ENCODE measurements around the gene NRAP. TPM values are rescaled to one million over a fixed set of nuclear protein-coding genes. Genes with fewer than 3 reads are reported as not detected.

NRAP gene
- total and polyA plus RNA-seq, 2 experiments from 2014 or later = 0.04 TPM; not detected in 1

- Histone ChIP-seq H3K9me3 (ENCODE audit: low read depth) (no peaks in the 10 kb centered on the region), H3K27ac (no peak overlapping the region), H3K27me3 (no peaks in the 10 kb centered on the region), H3K4me2 (no peak overlapping the region), H2AFZ (no peak overlapping the region), H3K36me3 (replicated peaks; ENCODE audit: insufficient read depth, low read depth) (no peaks in the 10 kb centered on the region), H3K79me2 (no peaks in the 10 kb centered on the region), H3K4me1 (ENCODE audit: insufficient read depth) (no peaks in the 10 kb centered on the region), H3K9me2 (replicated peaks; ENCODE audit: insufficient read depth) (no peaks in the 10 kb centered on the region), H3K4me3 (no peak overlapping the region), H4K20me1 (ENCODE audit: insufficient read depth, poor library complexity, severe bottlenecking) (no peaks in the 10 kb centered on the region)
- 55% methylated on average over 1 of the region's 1 CpG for WGBS (ENCODE audit: low lambda C conversion rate, missing lambda C conversion rate)
- TF ChIP-seq EZH2 (IDR thresholded peaks at IDR 0.05; ENCODE audit: borderline replicate concordance) (no peak), CTCF (IDR thresholded peaks at IDR 0.05; ENCODE audit: poor library complexity) (no peak), EZH2phosphoT487 (IDR thresholded peaks at IDR 0.05; ENCODE audit: low read depth, severe bottlenecking, unreplicated experiment) (no peak)
- DNase-seq (ENCODE audit: low spot score) = no peak
Measured at GRCh38 chr10:113581092-113581491, 82.7 kb downstream of the NRAP start.

GRCh38 chr10:113578773-113579172, 85.1 kb downstream of the NRAP start:
- no peaks in the 10 kb centered on the region for H3K27me3 ChIP-seq
- no peaks in the 10 kb centered on the region for H3K4me1 ChIP-seq (ENCODE audit: insufficient read depth)
- no peak overlapping the region for H3K27ac ChIP-seq
- H2AFZ ChIP-seq = no peak overlapping the region
- no peaks in the 10 kb centered on the region for H4K20me1 ChIP-seq (ENCODE audit: insufficient read depth, poor library complexity, severe bottlenecking)
- H3K4me3 ChIP-seq = no peak overlapping the region
- H3K9me3 ChIP-seq (ENCODE audit: low read depth) = no peaks in the 10 kb centered on the region
- TF ChIP-seq EZH2 (IDR thresholded peaks at IDR 0.05; ENCODE audit: borderline replicate concordance) (no peak), CTCF (IDR thresholded peaks at IDR 0.05; ENCODE audit: poor library complexity) (no peak), EZH2phosphoT487 (IDR thresholded peaks at IDR 0.05; ENCODE audit: low read depth, severe bottlenecking, unreplicated experiment) (no peak)
- H3K79me2 ChIP-seq = no peaks in the 10 kb centered on the region
- H3K4me2 ChIP-seq = no peak overlapping the region
- no peaks in the 10 kb centered on the region for H3K36me3 ChIP-seq (replicated peaks; ENCODE audit: insufficient read depth, low read depth)
- DNase-seq (ENCODE audit: low spot score) = no peak
- 100% methylated on average over 1 of the region's 1 CpG for WGBS (ENCODE audit: low lambda C conversion rate, missing lambda C conversion rate)
- no peaks in the 10 kb centered on the region for H3K9me2 ChIP-seq (replicated peaks; ENCODE audit: insufficient read depth)

- WGBS (ENCODE audit: low lambda C conversion rate, missing lambda C conversion rate) = 68% methylated on average over 4 of the region's 4 CpGs
- Histone ChIP-seq H3K27me3 (no peaks in the 10 kb centered on the region), H3K4me1 (ENCODE audit: insufficient read depth) (no peaks in the 10 kb centered on the region), H3K9me2 (replicated peaks; ENCODE audit: insufficient read depth) (no peaks in the 10 kb centered on the region), H3K36me3 (replicated peaks; ENCODE audit: insufficient read depth, low read depth) (no peaks in the 10 kb centered on the region), H3K4me3 (no peak overlapping the region), H2AFZ (no peak overlapping the region), H4K20me1 (ENCODE audit: insufficient read depth, poor library complexity, severe bottlenecking) (no peaks in the 10 kb centered on the region), H3K79me2 (no peaks in the 10 kb centered on the region), H3K4me2 (no peak overlapping the region), H3K27ac (no peak overlapping the region), H3K9me3 (ENCODE audit: low read depth) (no peaks in the 10 kb centered on the region)
- peak; percentile 46 for DNase-seq (ENCODE audit: low spot score)
- TF ChIP-seq CTCF (IDR thresholded peaks at IDR 0.05; ENCODE audit: poor library complexity) (no peak), EZH2phosphoT487 (IDR thresholded peaks at IDR 0.05; ENCODE audit: low read depth, severe bottlenecking, unreplicated experiment) (no peak)
Measured at GRCh38 chr10:113576852-113577251, 87.0 kb downstream of the NRAP start.

GRCh38 chr10:113573368-113573767, 90.5 kb downstream of the NRAP start:
- H3K79me2 ChIP-seq = no peaks in the 10 kb centered on the region
- H3K4me2 ChIP-seq = no peak overlapping the region
- H2AFZ ChIP-seq = no peak overlapping the region
- TF ChIP-seq EZH2 (IDR thresholded peaks at IDR 0.05; ENCODE audit: borderline replicate concordance) (no peak), EZH2phosphoT487 (IDR thresholded peaks at IDR 0.05; ENCODE audit: low read depth, severe bottlenecking, unreplicated experiment) (no peak)
- WGBS (ENCODE audit: low lambda C conversion rate, missing lambda C conversion rate) = 96% methylated on average over 1 of the region's 1 CpG
- H4K20me1 ChIP-seq (ENCODE audit: insufficient read depth, poor library complexity, severe bottlenecking) = no peaks in the 10 kb centered on the region
- H3K36me3 ChIP-seq (replicated peaks; ENCODE audit: insufficient read depth, low read depth) = no peaks in the 10 kb centered on the region
- H3K9me2 ChIP-seq (replicated peaks; ENCODE audit: insufficient read depth) = no peaks in the 10 kb centered on the region
- H3K9me3 ChIP-seq (ENCODE audit: low read depth) = no peaks in the 10 kb centered on the region
- H3K4me3 ChIP-seq = no peak overlapping the region
- no peaks in the 10 kb centered on the region for H3K4me1 ChIP-seq (ENCODE audit: insufficient read depth)
- H3K27ac ChIP-seq = no peak overlapping the region
- H3K27me3 ChIP-seq = no peaks in the 10 kb centered on the region
- no peak for DNase-seq (ENCODE audit: low spot score)

Measured in hepatocyte (in vitro differentiated cells).